Kidney (tissue), 14 donors: Measurements from ENCODE around the gene ZNF627. TPM values are rescaled to one million over a fixed set of nuclear protein-coding genes. Genes with fewer than 3 reads are reported as not detected.
A peak's percentile ranks its signal among the peaks of the same experiment; 100 is the strongest.

Experiments
- DNase-seq, 5 donors: peaks; one replicate each; pipeline ENCODE4 v3.0.0-alpha.2; 2013 to 2020
- FAIRE-seq: peaks from 2 replicates; lab custom pipeline; 2012; peaks lifted over from hg19 to GRCh38; lab: Jason Lieb, UNC
- H3K27ac ChIP-seq, 2 donors: one replicate each; pipeline ENCODE4 v1.7.0; 2013; ENCODE audit warnings: low read depth in 2 of 2, low read length in 2 of 2, inconsistent platforms in 1 of 2
- H3K27me3 ChIP-seq: one replicate; pipeline ENCODE4 v1.7.1; 2013; ENCODE audit warnings: low read length, inconsistent platforms; ENCODE audit not compliant: control insufficient read depth, insufficient read depth
- H3K36me3 ChIP-seq, 3 donors: one replicate each; pipeline versions ENCODE4 v1.7.0 to v1.7.1; 2013; ENCODE audit warnings: low read length in 3 of 3, control low read depth in 1 of 3, inconsistent platforms in 1 of 3; ENCODE audit not compliant: insufficient read depth in 3 of 3, control insufficient read depth in 2 of 3
- H3K4me1 ChIP-seq, 3 donors: one replicate each; pipeline versions ENCODE4 v1.7.0 to v1.7.1; 2013; ENCODE audit warnings: low read length in 3 of 3, inconsistent platforms in 1 of 3, low read depth in 1 of 3; ENCODE audit not compliant: control insufficient read depth in 2 of 3, insufficient read depth in 2 of 3
- H3K4me3 ChIP-seq, 3 donors: one replicate each; pipeline versions ENCODE4 v1.7.0 to v1.8.1; 2013; ENCODE audit warnings: low read length in 3 of 3, control low read depth in 1 of 3, inconsistent platforms in 1 of 3
- H3K9ac ChIP-seq, 3 donors: one replicate each; pipeline versions ENCODE4 v1.7.0 to v1.7.1; 2013; ENCODE audit warnings: low read length in 3 of 3, control low read depth in 1 of 3, inconsistent platforms in 1 of 3
- H3K9me3 ChIP-seq, 3 donors: one replicate each; pipeline versions ENCODE4 v1.7.0 to v1.7.1; 2013; ENCODE audit warnings: low read length in 3 of 3, control low read depth in 1 of 3, inconsistent platforms in 1 of 3; ENCODE audit not compliant: control insufficient read depth in 2 of 3, insufficient read depth in 1 of 3
- intact Hi-C: fragments of 100-400 bp; cut with DNase I; formaldehyde crosslinking; loops from one replicate; pipeline ENCODE4 v1.11.1; 2022
- polyA plus RNA-seq: library from polyadenylated mRNA; stranded (reverse); fragments of 350-450 nt; fragmentation: Illumina TruSeq; extraction: RNeasy Lipid Tissue Mini Kit (QIAGEN cat#74804); gene quantifications from one replicate; pipeline ENCODE4 v1.2.3, GENCODE V29; 2014; ENCODE audit warnings: low read depth, low replicate concordance; ENCODE audit not compliant: insufficient read depth
- total RNA-seq: library from RNA; stranded (reverse); fragmentation: NEBNext Ultra II Directional; extraction: Animal tissue kit (Norgen Biotek cat#: 25700); gene quantifications from one replicate; pipeline ENCODE4 v1.2.1, GENCODE V29; 2021
- TF ChIP-seq, protein P1 (sequence below): IDR thresholded peaks from 3 replicates; pipeline ENCODE4 v1.5.1; 2012; ENCODE audit warnings: mild to moderate bottlenecking, moderate library complexity, borderline replicate concordance; ENCODE audit not compliant: insufficient read depth; ENCODE audit errors: extremely low read depth
- donor health status: control.
- donor health status: control.
- donor health status: control.
- donor health status: control.
- donor health status: control.
- donor health status: DM: yes; HTN: yes; CAD: no.
- donor health status: Normal renal cell carcinoma (clear cell type).

ZNF627 gene
- total and polyA plus RNA-seq, 2 donors from 2014 or later = 8.4 to 20.8 TPM

DNA sequence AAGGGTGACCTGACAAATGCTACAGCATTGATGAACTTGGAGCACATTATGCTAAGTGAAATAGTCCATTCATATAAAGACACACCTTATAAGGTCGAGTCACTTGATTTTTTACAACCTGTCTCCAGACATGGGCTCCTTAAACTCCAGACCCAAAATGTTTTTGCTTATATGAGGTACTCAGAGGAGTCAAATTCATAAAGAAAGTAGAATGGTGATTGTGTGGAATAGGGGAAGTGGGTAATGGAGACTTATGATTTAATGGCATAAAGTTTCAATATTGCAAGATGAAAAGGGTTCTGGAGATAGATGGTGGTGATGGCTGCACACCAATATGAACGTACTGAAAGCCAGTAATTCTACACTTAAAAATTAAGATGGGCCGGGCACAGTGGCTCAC lies 59.3 kb downstream of the ZNF627 start:
- Histone ChIP-seq H3K27me3 (no peaks in the 10 kb centered on the region), H3K36me3 (peaks cover 3 to 11% (median 7%) of the 10 kb centered on the region in 3 donors), H3K9ac (no peak overlapping the region), H3K4me1 (no peaks in the 10 kb centered on the region), H3K27ac (no peak overlapping the region), H3K4me3 (no peak overlapping the region), H3K9me3 (peaks cover 1 to 21% (median 5%) of the 10 kb centered on the region in 3 donors)
- FAIRE-seq (no peak), DNase-seq (no peak)
- intact Hi-C loops = no loop called here
- TF ChIP-seq, protein P1, sequence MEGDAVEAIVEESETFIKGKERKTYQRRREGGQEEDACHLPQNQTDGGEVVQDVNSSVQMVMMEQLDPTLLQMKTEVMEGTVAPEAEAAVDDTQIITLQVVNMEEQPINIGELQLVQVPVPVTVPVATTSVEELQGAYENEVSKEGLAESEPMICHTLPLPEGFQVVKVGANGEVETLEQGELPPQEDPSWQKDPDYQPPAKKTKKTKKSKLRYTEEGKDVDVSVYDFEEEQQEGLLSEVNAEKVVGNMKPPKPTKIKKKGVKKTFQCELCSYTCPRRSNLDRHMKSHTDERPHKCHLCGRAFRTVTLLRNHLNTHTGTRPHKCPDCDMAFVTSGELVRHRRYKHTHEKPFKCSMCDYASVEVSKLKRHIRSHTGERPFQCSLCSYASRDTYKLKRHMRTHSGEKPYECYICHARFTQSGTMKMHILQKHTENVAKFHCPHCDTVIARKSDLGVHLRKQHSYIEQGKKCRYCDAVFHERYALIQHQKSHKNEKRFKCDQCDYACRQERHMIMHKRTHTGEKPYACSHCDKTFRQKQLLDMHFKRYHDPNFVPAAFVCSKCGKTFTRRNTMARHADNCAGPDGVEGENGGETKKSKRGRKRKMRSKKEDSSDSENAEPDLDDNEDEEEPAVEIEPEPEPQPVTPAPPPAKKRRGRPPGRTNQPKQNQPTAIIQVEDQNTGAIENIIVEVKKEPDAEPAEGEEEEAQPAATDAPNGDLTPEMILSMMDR = no peak

DNA sequence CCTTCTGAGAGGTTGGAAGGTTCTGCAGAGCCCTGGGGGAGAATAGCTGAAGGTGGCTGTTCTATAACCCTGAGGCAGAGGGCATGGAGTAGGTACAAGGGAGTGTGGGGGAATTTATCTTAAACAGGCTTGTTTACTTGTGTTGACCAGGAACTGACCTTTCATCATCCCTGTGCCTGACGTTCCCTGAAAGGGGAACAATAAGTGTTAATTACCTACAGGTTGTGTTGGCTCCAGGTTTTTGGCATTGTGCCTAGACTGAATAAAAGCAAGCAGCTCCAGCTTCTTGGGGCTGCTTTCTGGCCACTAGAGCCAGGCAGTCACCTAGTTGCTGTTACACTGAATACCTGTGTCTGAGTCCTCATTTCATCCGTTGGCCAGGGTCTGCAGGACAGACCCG lies 60.0 kb downstream of the ZNF627 start:
- no peaks in the 10 kb centered on the region for H3K4me1 ChIP-seq
- H3K27ac ChIP-seq = no peak overlapping the region
- TF ChIP-seq, protein P1 = no peak
- no peak overlapping the region for H3K9ac ChIP-seq
- no peaks in the 10 kb centered on the region for H3K27me3 ChIP-seq
- no peak overlapping the region for H3K4me3 ChIP-seq
- intact Hi-C loops = no loop called here
- peaks cover 0 to 3% (median 2%) of the 10 kb centered on the region in 3 donors for H3K36me3 ChIP-seq
- peaks cover 0 to 13% (median 0%) of the 10 kb centered on the region in 3 donors for H3K9me3 ChIP-seq
- no peak for DNase-seq
- no peak for FAIRE-seq

DNA sequence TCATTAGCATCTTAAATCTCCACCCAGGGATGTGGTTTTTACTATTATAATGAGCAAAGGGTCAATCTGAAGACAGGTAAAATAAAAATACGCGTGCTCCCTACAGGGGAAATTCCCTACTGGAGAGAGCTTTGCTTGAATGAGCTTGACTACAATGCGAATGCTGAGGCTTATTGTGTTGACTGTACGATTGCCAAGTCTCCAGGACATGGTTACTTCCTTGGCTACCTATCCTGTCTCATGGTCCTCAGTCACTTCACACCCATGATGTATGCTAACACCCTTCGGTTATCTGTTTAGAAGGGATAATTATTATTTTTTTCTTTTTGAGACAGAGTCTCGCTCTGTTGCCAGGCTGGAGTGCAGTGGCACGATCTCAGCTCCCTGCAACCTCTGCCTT lies 61.7 kb downstream of the ZNF627 start:
- Histone ChIP-seq H3K9ac (no peak overlapping the region), H3K4me1 (no peaks in the 10 kb centered on the region), H3K9me3 (no peaks in the 10 kb centered on the region), H3K27me3 (no peaks in the 10 kb centered on the region), H3K27ac (no peak overlapping the region), H3K36me3 (no peaks in the 10 kb centered on the region), H3K4me3 (no peak overlapping the region)
- TF ChIP-seq, protein P1 = no peak
- no peak for DNase-seq
- FAIRE-seq = no peak
- intact Hi-C loops = no loop called here

DNA sequence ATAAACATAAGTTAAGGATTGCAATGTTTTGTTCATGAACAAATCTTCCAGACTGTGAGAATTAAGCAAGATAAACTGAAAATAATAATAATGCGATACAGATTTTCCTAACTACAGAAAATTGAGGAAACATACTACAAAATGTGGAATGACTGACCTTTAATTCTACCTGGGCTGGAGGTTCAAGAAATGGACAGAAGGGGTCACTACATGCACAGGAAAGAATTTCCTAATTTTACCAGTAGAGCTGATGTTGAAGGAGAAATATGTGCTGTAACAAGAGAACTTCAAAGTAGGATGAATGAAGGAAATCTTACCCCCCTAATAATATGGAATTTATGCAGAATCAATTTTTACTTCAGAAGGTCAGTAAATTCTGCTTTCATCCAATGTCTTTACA lies 62.3 kb downstream of the ZNF627 start:
- H3K36me3 ChIP-seq = no peaks in the 10 kb centered on the region
- no peak overlapping the region for H3K4me3 ChIP-seq
- H3K9me3 ChIP-seq = no peaks in the 10 kb centered on the region
- FAIRE-seq = no peak
- H3K27ac ChIP-seq = no peak overlapping the region
- H3K4me1 ChIP-seq = no peaks in the 10 kb centered on the region
- no peak for DNase-seq
- no peak overlapping the region for H3K9ac ChIP-seq
- H3K27me3 ChIP-seq = no peaks in the 10 kb centered on the region
- intact Hi-C loops = no loop called here
- TF ChIP-seq, protein P1 = peak; percentile 36
